Astrocyte of the spinal cord (primary cell): Measurements from ENCODE around the gene SIL1.
"Not testable (repeated sequence)": the region's sequence is repeated elsewhere in the genome, so short reads cannot be mapped to it uniquely, and the experiment has no call there.

Experiments
- DNase-seq: peaks from one replicate; pipeline ENCODE4 v3.0.0; 2011; ENCODE audit warnings: low read depth, low spot score
- H3K4me3 ChIP-seq: 2 replicates; pipeline ENCODE4 v1.5.1; 2011; ENCODE audit warnings: low read depth, mild to moderate bottlenecking, low read length, moderate library complexity
- in situ Hi-C: cut with HindIII; loops from 2 replicates; pipeline ENCODE4 v1.10.0; 2017; ENCODE audit warnings: low sequenced_read_pairs
- TF ChIP-seq, protein P1 (sequence below): IDR thresholded peaks from 2 replicates; pipeline ENCODE4 v1.5.1; 2012; ENCODE audit warnings: low read depth, mild to moderate bottlenecking, low read length, inconsistent platforms

SIL1 gene

GRCh38 chr5:139077899-139078298 lies 120.3 kb downstream of the SIL1 start:
- no peak for DNase-seq
- H3K4me3 ChIP-seq, result no peak overlapping the region
- TF ChIP-seq, protein P1, sequence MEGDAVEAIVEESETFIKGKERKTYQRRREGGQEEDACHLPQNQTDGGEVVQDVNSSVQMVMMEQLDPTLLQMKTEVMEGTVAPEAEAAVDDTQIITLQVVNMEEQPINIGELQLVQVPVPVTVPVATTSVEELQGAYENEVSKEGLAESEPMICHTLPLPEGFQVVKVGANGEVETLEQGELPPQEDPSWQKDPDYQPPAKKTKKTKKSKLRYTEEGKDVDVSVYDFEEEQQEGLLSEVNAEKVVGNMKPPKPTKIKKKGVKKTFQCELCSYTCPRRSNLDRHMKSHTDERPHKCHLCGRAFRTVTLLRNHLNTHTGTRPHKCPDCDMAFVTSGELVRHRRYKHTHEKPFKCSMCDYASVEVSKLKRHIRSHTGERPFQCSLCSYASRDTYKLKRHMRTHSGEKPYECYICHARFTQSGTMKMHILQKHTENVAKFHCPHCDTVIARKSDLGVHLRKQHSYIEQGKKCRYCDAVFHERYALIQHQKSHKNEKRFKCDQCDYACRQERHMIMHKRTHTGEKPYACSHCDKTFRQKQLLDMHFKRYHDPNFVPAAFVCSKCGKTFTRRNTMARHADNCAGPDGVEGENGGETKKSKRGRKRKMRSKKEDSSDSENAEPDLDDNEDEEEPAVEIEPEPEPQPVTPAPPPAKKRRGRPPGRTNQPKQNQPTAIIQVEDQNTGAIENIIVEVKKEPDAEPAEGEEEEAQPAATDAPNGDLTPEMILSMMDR, result no peak
- in situ Hi-C loops, result no loop called here

DNA sequence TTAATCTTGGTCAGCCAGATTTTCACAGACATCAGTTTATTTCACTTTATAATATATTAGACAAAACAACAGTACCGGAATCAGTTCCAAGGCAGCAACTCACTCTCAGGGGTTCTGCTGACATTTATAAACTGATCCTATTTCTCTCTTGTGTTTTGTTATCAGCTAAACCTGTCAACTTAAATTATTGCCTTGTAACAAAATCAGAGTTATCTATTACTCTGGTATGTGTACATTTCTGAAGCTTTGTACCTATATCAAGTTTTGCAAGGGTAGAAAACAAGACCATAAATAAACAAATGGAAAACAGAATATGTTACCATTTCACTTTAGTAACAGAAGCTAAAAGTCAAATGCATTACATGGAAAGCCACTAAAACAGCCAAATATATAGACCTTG lies 122.1 kb downstream of the SIL1 start:
- in situ Hi-C loops, result no loop called here
- no peak overlapping the region for H3K4me3 ChIP-seq
- no peak for DNase-seq
- TF ChIP-seq, protein P1, result no peak

DNA sequence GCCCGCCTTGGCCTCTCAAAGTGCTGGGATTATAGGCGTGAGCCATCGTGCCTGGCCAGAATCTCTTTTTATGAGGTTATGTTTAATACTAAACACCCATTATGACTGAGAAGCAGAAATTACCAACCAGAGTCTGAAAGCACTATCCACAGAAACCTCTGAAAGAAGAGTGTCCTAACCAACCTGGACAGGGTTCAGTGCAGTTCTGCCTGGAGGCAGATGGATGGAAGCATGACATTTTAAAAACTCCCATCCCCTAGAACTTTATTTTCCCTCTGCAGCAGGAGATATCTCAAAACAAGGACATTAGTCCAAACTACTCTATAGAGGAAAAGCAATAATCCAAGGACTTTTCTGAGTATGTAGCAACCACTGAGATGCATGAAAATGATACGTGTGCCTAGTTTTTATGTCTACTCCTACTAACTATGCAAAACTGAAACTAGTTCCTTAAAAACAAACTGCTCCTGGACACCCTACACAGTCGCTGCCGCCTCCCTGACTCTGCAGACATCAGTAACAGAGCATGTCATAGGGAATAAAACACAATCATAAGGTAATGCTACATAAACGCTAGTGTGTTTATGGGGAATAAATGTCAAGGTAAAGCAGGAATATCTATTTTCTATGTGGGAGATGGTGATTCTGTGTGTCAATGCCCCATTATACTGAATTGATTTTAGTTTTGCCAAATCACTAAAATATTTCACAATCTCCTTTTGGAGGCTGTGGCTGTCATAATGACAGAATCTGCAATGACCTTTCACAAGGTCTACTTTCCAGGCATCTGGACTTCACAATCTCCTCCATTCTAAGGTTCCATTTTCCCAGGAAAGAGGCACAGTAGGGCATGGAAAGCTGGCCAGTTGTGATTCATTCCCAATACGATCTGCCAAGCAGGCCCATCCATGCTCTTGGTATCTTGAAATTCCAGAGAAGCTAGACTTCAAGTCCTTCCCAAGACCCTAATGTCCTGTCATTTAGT lies 122.8 kb downstream of the SIL1 start:
- no peak for DNase-seq
- in situ Hi-C loops, result no loop called here
- H3K4me3 ChIP-seq, result no peak overlapping the region
- TF ChIP-seq, protein P1, result no peak

DNA sequence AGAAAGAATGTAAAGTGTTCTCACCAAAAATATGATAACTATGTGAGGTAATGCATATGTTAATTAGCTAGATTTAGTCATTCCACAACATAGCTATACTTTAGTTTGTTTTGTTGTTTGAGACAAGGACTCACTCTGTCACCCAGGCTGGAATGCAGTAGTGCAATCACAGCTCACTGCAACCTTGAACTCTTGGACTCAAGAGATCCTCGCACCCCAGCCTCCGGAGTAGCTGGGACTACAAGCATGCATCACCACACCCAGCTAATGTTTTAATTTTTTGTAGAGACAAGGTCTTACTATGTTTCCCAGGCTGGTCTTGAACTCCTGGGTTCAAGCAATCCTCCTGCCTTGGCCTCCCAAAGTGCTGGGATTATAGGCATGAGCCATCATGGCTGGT lies 124.2 kb downstream of the SIL1 start:
- H3K4me3 ChIP-seq, in situ Hi-C loops, DNase-seq: not testable (repeated sequence)

GRCh38 chr5:139068494-139069151 lies 129.5 kb downstream of the SIL1 start:
- no peak overlapping the region for H3K4me3 ChIP-seq
- in situ Hi-C loops, result no loop called here
- TF ChIP-seq, protein P1, result no peak
- DNase-seq, result no peak

GRCh38 chr5:139068060-139068459 lies 130.1 kb downstream of the SIL1 start:
- TF ChIP-seq, protein P1, result no peak
- H3K4me3 ChIP-seq, result no peak overlapping the region
- in situ Hi-C loops, result no loop called here
- DNase-seq, result no peak

- TF ChIP-seq, protein P1, result no peak
- in situ Hi-C loops, result no loop called here
- H3K4me3 ChIP-seq, result no peak overlapping the region
- DNase-seq, result no peak
Observed at GRCh38 chr5:139065306-139065705, 132.9 kb downstream of the SIL1 start.
